ENCODE results near the gene CCIN.
"Not testable (repeated sequence)": the region's sequence is repeated elsewhere in the genome, so short reads cannot be mapped to it uniquely, and the experiment has no call there.

Gene CCIN

GRCh38 chr9:36160126-36160525 lies 9.1 kb upstream of the CCIN start:
- not testable (repeated sequence) for DNase-seq (ENCODE audit: low read depth)

- no peak for DNase-seq (ENCODE audit: low read depth)
Observed at GRCh38 chr9:36161187-36161586, 8.0 kb upstream of the CCIN start.

- DNase-seq (ENCODE audit: low read depth): no peak
Observed at GRCh38 chr9:36162211-36162738, 6.9 kb upstream of the CCIN start.

GRCh38 chr9:36163049-36163785 lies 6.0 kb upstream of the CCIN start:
- DNase-seq (ENCODE audit: low read depth): no peak

- DNase-seq (ENCODE audit: low read depth): no peak
Observed at GRCh38 chr9:36163786-36164170, 5.4 kb upstream of the CCIN start.

GRCh38 chr9:36164372-36164771 lies 4.8 kb upstream of the CCIN start:
- DNase-seq (ENCODE audit: low read depth): no peak

GRCh38 chr9:36164989-36165388 lies 4.2 kb upstream of the CCIN start:
- no peak for DNase-seq (ENCODE audit: low read depth)

GRCh38 chr9:36165826-36166167 lies 3.4 kb upstream of the CCIN start:
- DNase-seq (ENCODE audit: low read depth): no peak

- peak; percentile 74 for DNase-seq (ENCODE audit: low read depth)
Observed at GRCh38 chr9:36166168-36166927, 2.8 kb upstream of the CCIN start.

GRCh38 chr9:36169708-36170107 lies 520 bp downstream of the CCIN start:
- no peak for DNase-seq (ENCODE audit: low read depth)

GRCh38 chr9:36170531-36170930 lies 1.3 kb downstream of the CCIN start:
- DNase-seq (ENCODE audit: low read depth): no peak

GRCh38 chr9:36173861-36174260 lies 4.7 kb downstream of the CCIN start:
- no peak for DNase-seq (ENCODE audit: low read depth)

GRCh38 chr9:36174271-36174670 lies 5.1 kb downstream of the CCIN start:
- DNase-seq (ENCODE audit: low read depth): no peak

- no peak for DNase-seq (ENCODE audit: low read depth)
Observed at GRCh38 chr9:36174731-36175130, 5.5 kb downstream of the CCIN start.

GRCh38 chr9:36175209-36175608 lies 6.0 kb downstream of the CCIN start:
- DNase-seq (ENCODE audit: low read depth): not testable (repeated sequence)

GRCh38 chr9:36176496-36176895 lies 7.3 kb downstream of the CCIN start:
- not testable (repeated sequence) for DNase-seq (ENCODE audit: low read depth)

GRCh38 chr9:36177571-36177970 lies 8.4 kb downstream of the CCIN start:
- DNase-seq (ENCODE audit: low read depth): no peak

GRCh38 chr9:36180243-36180642 lies 11.1 kb downstream of the CCIN start:
- not testable (repeated sequence) for DNase-seq (ENCODE audit: low read depth)

- no peak for DNase-seq (ENCODE audit: low read depth)
Observed at GRCh38 chr9:36187414-36187813, 18.2 kb downstream of the CCIN start.

GRCh38 chr9:36188212-36188611 lies 19.0 kb downstream of the CCIN start:
- DNase-seq (ENCODE audit: low read depth): no peak

GRCh38 chr9:36189976-36190375 lies 20.8 kb downstream of the CCIN start:
- no peak for DNase-seq (ENCODE audit: low read depth)

- peak; percentile 87 for DNase-seq (ENCODE audit: low read depth)
Observed at GRCh38 chr9:36190388-36191289, 21.5 kb downstream of the CCIN start, which contains the start of gene CLTA. Gene CLTA, plus strand, starts transcription at chr9:36190921. Its CDS starts 136 bp downstream, at chr9:36191057.
